NT2/D1 (cell line): Measurements from ENCODE around the gene XIRP2.

Experiments used
- YY1 ChIP-seq: IDR thresholded peaks from 2 replicates; pipeline ENCODE4 v1.6.1; 2011; ENCODE audit not compliant: insufficient read length, insufficient read depth
- ZNF274 ChIP-seq: IDR thresholded peaks from 2 replicates; pipeline ENCODE4 v1.6.1; 2011; ENCODE audit warnings: mild to moderate bottlenecking, low read depth, low read length

DNA sequence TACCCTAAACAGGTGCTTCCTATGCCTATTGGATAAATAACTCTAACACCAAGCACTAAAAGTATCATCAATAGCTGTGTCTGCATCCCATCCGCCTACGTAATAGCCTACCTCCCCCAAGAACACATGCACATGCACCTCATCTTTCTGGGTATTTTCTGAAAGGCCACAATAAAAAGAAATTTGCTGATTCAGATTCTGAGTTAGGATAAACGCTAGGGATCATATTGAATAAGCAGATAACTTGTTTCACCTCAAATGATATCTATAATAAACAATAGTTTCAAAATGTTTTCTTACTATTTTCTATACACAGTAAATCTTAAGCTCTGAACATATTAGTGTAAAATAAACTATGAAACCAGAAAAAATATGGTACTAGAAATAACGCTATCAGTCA lies 112.9 kb downstream of the XIRP2 start:
- TF ChIP-seq YY1 (no peak), ZNF274 (no peak)
